ENCODE results near the gene CIB1. TPM values are rescaled to one million over a fixed set of nuclear protein-coding genes. Genes with fewer than 3 reads are reported as not detected.

Gene CIB1
- total RNA-seq, 2 experiments from 2014 or later, result 151 to 154 TPM

DNA sequence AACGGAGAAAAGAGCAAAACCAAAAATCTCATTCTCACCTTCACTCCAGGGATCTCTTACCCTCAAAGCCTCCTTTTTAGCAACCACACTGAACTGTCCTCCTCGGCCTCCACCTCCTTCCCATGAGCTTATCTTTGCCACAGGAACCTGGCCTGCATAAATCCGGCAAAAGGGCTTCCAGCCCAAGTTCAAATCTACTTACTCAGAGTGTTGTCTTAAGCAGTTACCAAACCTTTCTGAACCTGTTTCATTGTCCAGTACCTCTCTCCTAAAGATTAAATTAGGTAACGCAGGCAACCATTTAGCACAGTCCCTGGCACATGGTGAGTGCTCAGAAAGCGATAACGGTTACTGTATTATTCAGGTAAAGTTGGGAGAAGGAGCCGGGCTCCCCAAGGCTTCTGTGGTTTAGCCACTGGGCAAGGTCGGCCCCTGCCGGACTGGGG is 777 bp downstream of the CIB1 start:
- CTCF ChIA-PET, result interaction anchor here (0.6 to 4.5 kb wide), 9 partner anchors 11 to 697 kb away, joined by 3 to 24 read pairs (median 5); no protein-coding TSS in a partner anchor
- TF ChIP-seq, protein P1, sequence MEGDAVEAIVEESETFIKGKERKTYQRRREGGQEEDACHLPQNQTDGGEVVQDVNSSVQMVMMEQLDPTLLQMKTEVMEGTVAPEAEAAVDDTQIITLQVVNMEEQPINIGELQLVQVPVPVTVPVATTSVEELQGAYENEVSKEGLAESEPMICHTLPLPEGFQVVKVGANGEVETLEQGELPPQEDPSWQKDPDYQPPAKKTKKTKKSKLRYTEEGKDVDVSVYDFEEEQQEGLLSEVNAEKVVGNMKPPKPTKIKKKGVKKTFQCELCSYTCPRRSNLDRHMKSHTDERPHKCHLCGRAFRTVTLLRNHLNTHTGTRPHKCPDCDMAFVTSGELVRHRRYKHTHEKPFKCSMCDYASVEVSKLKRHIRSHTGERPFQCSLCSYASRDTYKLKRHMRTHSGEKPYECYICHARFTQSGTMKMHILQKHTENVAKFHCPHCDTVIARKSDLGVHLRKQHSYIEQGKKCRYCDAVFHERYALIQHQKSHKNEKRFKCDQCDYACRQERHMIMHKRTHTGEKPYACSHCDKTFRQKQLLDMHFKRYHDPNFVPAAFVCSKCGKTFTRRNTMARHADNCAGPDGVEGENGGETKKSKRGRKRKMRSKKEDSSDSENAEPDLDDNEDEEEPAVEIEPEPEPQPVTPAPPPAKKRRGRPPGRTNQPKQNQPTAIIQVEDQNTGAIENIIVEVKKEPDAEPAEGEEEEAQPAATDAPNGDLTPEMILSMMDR (IDR thresholded peaks at IDR 0.05), result no peak

GRCh38 chr15:90232196-90232595 is 1.5 kb downstream of the CIB1 start:
- Mint-ChIP-seq H3K4me3 (peak overlapping the region; percentile 99), H3K4me1 (ENCODE audit: low read depth) (peaks cover 45% of the 10 kb centered on the region), H3K27me3 (no peaks in the 10 kb centered on the region), H3K27ac (peak overlapping the region; percentile 94), H3K9me3 (no peaks in the 10 kb centered on the region), H3K36me3 (ENCODE audit: low read depth) (peaks cover 39% of the 10 kb centered on the region)
- ChIA-PET CTCF (interaction anchor here (1.0 to 4.5 kb wide), 6 partner anchors 11 to 699 kb away, joined by 3 to 24 read pairs (median 5); no protein-coding TSS in a partner anchor), POLR2A (interaction anchor here (0.6 to 3.3 kb wide), 8 partner anchors 17 to 338 kb away, joined by 3 to 13 read pairs (median 4); partner anchors contain the start of genes AP3S2 and TTLL13)
- ATAC-seq, result no peak
- TF ChIP-seq, protein P1 (IDR thresholded peaks at IDR 0.05), result no peak
- peak; percentile 44 for DNase-seq
- intact Hi-C loops (cut with micrococcal nuclease), result loop anchor here (5.0 kb wide), 1 partner anchor 35 kb away; the partner anchor contains the start of gene NGRN

More for the DNA sequence above, 777 bp downstream of the CIB1 start:
- ATAC-seq (no peak), DNase-seq (peak; percentile 17)
- H3K36me3 Mint-ChIP-seq (ENCODE audit: low read depth), result peaks cover 39% of the 10 kb centered on the region
- no peaks in the 10 kb centered on the region for H3K27me3 Mint-ChIP-seq
- peak overlapping the region; percentile 99 for H3K4me3 Mint-ChIP-seq
- H3K9me3 Mint-ChIP-seq, result no peaks in the 10 kb centered on the region
- intact Hi-C loops (cut with micrococcal nuclease), result loop anchor here (5.0 kb wide), 1 partner anchor 34 kb away; the partner anchor contains the start of gene NGRN
- POLR2A ChIA-PET, result interaction anchor here (0.7 to 3.3 kb wide), 9 partner anchors 16 to 339 kb away, joined by 3 to 13 read pairs (median 6); partner anchors contain the start of genes AP3S2, IDH2 and TTLL13
- H3K27ac Mint-ChIP-seq, result peak overlapping the region; percentile 94
- peaks cover 45% of the 10 kb centered on the region for H3K4me1 Mint-ChIP-seq (ENCODE audit: low read depth)

DNA sequence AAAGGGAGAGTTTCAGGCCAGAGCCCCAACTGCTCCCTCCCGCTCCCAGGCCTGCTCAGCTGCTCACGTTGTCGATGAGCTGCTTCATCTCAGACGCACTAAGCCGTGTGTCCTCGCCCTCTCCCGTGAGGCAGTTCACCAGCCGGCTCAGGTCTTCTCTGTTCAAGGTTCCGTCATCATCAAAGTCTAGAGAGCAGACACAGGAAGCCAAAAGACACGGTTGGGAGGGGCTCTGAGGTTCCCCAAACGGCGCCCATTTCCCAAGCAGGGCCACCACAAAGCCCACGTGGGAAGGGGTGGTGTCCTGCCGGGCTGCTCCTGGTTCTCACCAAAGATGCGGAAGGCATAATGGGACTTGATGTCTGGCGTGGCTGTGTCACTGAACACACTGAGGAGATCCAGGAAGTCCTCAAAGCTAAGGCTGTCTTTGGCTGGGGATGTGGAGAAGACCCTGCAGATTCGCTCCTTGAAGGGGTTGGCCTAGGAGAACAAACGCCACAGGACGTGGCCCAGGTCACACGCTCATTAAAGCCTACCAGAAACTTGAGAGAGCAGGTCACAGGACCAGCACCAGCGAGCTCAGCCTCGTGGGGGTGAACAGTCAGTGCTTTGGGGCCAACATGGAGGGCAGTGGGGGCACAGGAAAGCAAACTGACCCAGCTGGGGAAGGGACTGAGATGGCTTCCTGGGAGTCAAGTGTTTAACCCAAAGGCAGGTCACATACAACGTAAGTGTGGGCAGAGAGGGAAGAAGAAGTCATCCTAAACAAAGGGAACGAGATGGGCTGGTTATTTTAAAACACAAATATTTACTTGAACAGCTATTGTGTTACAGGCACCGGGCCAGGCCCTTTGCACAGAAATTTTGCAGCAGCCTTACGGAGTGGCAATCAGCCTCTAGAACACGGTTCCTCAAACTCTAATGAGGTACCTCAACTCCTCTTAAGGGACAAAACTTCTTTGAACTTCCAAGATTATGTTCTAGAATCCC is 2.4 kb downstream of the CIB1 start:
- DNase-seq (peak; percentile 84), ATAC-seq (peak; percentile 62)
- Mint-ChIP-seq H3K9me3 (no peaks in the 10 kb centered on the region), H3K27me3 (no peaks in the 10 kb centered on the region), H3K4me1 (ENCODE audit: low read depth) (peaks cover 45% of the 10 kb centered on the region), H3K4me3 (peak overlapping the region; percentile 99), H3K36me3 (ENCODE audit: low read depth) (peaks cover 38% of the 10 kb centered on the region), H3K27ac (peak overlapping the region; percentile 94)
- TF ChIP-seq, protein P1 (IDR thresholded peaks at IDR 0.05), result no peak
- intact Hi-C loops (cut with micrococcal nuclease), result loop anchor here (5.0 kb wide), 1 partner anchor 36 kb away; the partner anchor contains the start of gene NGRN
- POLR2A ChIA-PET, result interaction anchor here (0.6 to 3.3 kb wide), 10 partner anchors 9 to 167 kb away, joined by 3 to 13 read pairs (median 4); partner anchors contain the start of genes NGRN and TTLL13
- CTCF ChIA-PET, result interaction anchor here (1.0 to 4.5 kb wide), 9 partner anchors 10 to 700 kb away, joined by 3 to 24 read pairs (median 4); partner anchors contain the start of gene TTLL13

- Mint-ChIP-seq H3K27me3 (no peaks in the 10 kb centered on the region), H3K27ac (peak overlapping the region; percentile 94), H3K36me3 (ENCODE audit: low read depth) (peaks cover 35% of the 10 kb centered on the region), H3K4me3 (peak overlapping the region; percentile 99), H3K4me1 (ENCODE audit: low read depth) (peaks cover 43% of the 10 kb centered on the region), H3K9me3 (no peaks in the 10 kb centered on the region)
- ATAC-seq (no peak), DNase-seq (no peak)
- intact Hi-C loops (cut with micrococcal nuclease), result loop anchor here (5.0 kb wide), 1 partner anchor 37 kb away; the partner anchor contains the start of gene NGRN
- TF ChIP-seq, protein P1 (IDR thresholded peaks at IDR 0.05), result no peak
- ChIA-PET CTCF (interaction anchor here (1.0 to 4.5 kb wide), 5 partner anchors 9 to 144 kb away, joined by 3 to 24 read pairs (median 4); partner anchors contain the start of gene TTLL13), POLR2A (interaction anchor here (0.7 to 1.4 kb wide), 4 partner anchors 8 to 37 kb away, joined by 3 to 4 read pairs (median 4); partner anchors contain the start of gene NGRN)
Measured at GRCh38 chr15:90230610-90231009, 3.1 kb downstream of the CIB1 start.
